ENCODE results near the gene TSPAN1. TPM values are rescaled to one million over a fixed set of nuclear protein-coding genes. Genes with fewer than 3 reads are reported as not detected.
A peak's percentile ranks its signal among the peaks of the same experiment; 100 is the strongest.

The TSPAN1 gene
- total RNA-seq, 1 experiment from 2014 or later = not detected

GRCh38 chr1:46166521-46167462 is 8.1 kb upstream of the TSPAN1 start:
- peak overlapping the region; percentile 45 for H3K4me3 ChIP-seq (ENCODE audit: low read depth, low read length, poor library complexity, severe bottlenecking)
- H3K4me1 ChIP-seq (ENCODE audit: insufficient read depth, low read length, poor library complexity, severe bottlenecking) = no peaks in the 10 kb centered on the region

GRCh38 chr1:46168477-46168876 is 6.4 kb upstream of the TSPAN1 start:
- ChIA-PET CTCF (no interaction called here), POLR2A (ENCODE audit: low non-redundant PET) (no interaction called here)
- no peak for DNase-seq (ENCODE audit: low spot score)
- H3K4me1 ChIP-seq (ENCODE audit: insufficient read depth, low read length, poor library complexity, severe bottlenecking) = peaks cover 6% of the 10 kb centered on the region
- H3K4me3 ChIP-seq (ENCODE audit: low read depth, low read length, poor library complexity, severe bottlenecking) = no peak overlapping the region
- BruUV-seq (replicated peaks) = no TSS peak
- intact Hi-C loops (cut with micrococcal nuclease; ENCODE audit: unreplicated experiment) = no loop called here
- TF ChIP-seq, protein P1, sequence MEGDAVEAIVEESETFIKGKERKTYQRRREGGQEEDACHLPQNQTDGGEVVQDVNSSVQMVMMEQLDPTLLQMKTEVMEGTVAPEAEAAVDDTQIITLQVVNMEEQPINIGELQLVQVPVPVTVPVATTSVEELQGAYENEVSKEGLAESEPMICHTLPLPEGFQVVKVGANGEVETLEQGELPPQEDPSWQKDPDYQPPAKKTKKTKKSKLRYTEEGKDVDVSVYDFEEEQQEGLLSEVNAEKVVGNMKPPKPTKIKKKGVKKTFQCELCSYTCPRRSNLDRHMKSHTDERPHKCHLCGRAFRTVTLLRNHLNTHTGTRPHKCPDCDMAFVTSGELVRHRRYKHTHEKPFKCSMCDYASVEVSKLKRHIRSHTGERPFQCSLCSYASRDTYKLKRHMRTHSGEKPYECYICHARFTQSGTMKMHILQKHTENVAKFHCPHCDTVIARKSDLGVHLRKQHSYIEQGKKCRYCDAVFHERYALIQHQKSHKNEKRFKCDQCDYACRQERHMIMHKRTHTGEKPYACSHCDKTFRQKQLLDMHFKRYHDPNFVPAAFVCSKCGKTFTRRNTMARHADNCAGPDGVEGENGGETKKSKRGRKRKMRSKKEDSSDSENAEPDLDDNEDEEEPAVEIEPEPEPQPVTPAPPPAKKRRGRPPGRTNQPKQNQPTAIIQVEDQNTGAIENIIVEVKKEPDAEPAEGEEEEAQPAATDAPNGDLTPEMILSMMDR (conservative IDR thresholded peaks at IDR 0.05; ENCODE audit: low read depth, low read length) = no peak
- no peak for TF ChIP-seq EZH2 (IDR thresholded peaks at IDR 0.05; ENCODE audit: borderline replicate concordance, low read depth, low read length, poor library complexity, severe bottlenecking)
- H3K27me3 ChIP-seq (replicated peaks; ENCODE audit: insufficient read depth, low read depth, low read length, poor library complexity) = no peaks in the 10 kb centered on the region
- H3K27ac ChIP-seq (ENCODE audit: low read depth, low read length, poor library complexity, severe bottlenecking) = no peak overlapping the region
- H3K9me3 ChIP-seq (ENCODE audit: low read depth, low read length, poor library complexity, severe bottlenecking) = no peaks in the 10 kb centered on the region
- no peaks in the 10 kb centered on the region for H3K36me3 ChIP-seq (ENCODE audit: insufficient read depth, low read length, poor library complexity, severe bottlenecking)

More at GRCh38 chr1:46166521-46167462, 8.1 kb upstream of the TSPAN1 start:
- no peak for DNase-seq (ENCODE audit: low spot score)
- H3K36me3 ChIP-seq (ENCODE audit: insufficient read depth, low read length, poor library complexity, severe bottlenecking) = no peaks in the 10 kb centered on the region
- BruUV-seq (replicated peaks) = no TSS peak
- ChIA-PET CTCF (no interaction called here), POLR2A (ENCODE audit: low non-redundant PET) (interaction anchor here (0.6 kb wide), 1 partner anchor 122 kb away, joined by 5 read pairs; no protein-coding TSS in a partner anchor)
- no peak overlapping the region for H3K27ac ChIP-seq (ENCODE audit: low read depth, low read length, poor library complexity, severe bottlenecking)
- H3K27me3 ChIP-seq (replicated peaks; ENCODE audit: insufficient read depth, low read depth, low read length, poor library complexity) = no peaks in the 10 kb centered on the region
- H3K9me3 ChIP-seq (ENCODE audit: low read depth, low read length, poor library complexity, severe bottlenecking) = no peaks in the 10 kb centered on the region
- TF ChIP-seq, protein P1 (conservative IDR thresholded peaks at IDR 0.05; ENCODE audit: low read depth, low read length) = no peak
- TF ChIP-seq EZH2 (IDR thresholded peaks at IDR 0.05; ENCODE audit: borderline replicate concordance, low read depth, low read length, poor library complexity, severe bottlenecking) = no peak
- intact Hi-C loops (cut with micrococcal nuclease; ENCODE audit: unreplicated experiment) = no loop called here

GRCh38 chr1:46169811-46170454 is 5.0 kb upstream of the TSPAN1 start:
- POLR2A ChIA-PET (ENCODE audit: low non-redundant PET) = no interaction called here
- Histone ChIP-seq H3K4me3 (ENCODE audit: low read depth, low read length, poor library complexity, severe bottlenecking) (no peak overlapping the region), H3K4me1 (ENCODE audit: insufficient read depth, low read length, poor library complexity, severe bottlenecking) (peaks cover 17% of the 10 kb centered on the region), H3K36me3 (ENCODE audit: insufficient read depth, low read length, poor library complexity, severe bottlenecking) (no peaks in the 10 kb centered on the region), H3K27ac (ENCODE audit: low read depth, low read length, poor library complexity, severe bottlenecking) (no peak overlapping the region), H3K9me3 (ENCODE audit: low read depth, low read length, poor library complexity, severe bottlenecking) (no peaks in the 10 kb centered on the region), H3K27me3 (replicated peaks; ENCODE audit: insufficient read depth, low read depth, low read length, poor library complexity) (no peaks in the 10 kb centered on the region)
- no peak for DNase-seq (ENCODE audit: low spot score)
- CTCF ChIA-PET = no interaction called here
- no TSS peak for BruUV-seq (replicated peaks)
- intact Hi-C loops (cut with micrococcal nuclease; ENCODE audit: unreplicated experiment) = no loop called here
- TF ChIP-seq EZH2 (IDR thresholded peaks at IDR 0.05; ENCODE audit: borderline replicate concordance, low read depth, low read length, poor library complexity, severe bottlenecking) = no peak
- TF ChIP-seq, protein P1 (conservative IDR thresholded peaks at IDR 0.05; ENCODE audit: low read depth, low read length) = no peak
